DMS153 treated with DMSO at 0.1 percent for 48 hours (cell line): ENCODE data around the gene POTEB2.
"Not testable (repeated sequence)": the region's sequence is repeated elsewhere in the genome, so short reads cannot be mapped to it uniquely, and the experiment has no call there.

ENCODE experiments used
- DNase-seq: peaks from one replicate; lab custom pipeline; 2025; ENCODE audit not compliant: unreplicated experiment; lab: John Stamatoyannopoulos, UW

Gene POTEB2

GRCh38 chr15:20866214-20866613 is at the start of gene POTEB2:
TSS of gene POTEB2 (minus strand) at chr15:20866314. CDS start at chr15:20866281, 33 bp downstream.
- not testable (repeated sequence) for DNase-seq

- not testable (repeated sequence) for DNase-seq
Measured at GRCh38 chr15:20879916-20880315, 13.8 kb upstream of the POTEB2 start.

- DNase-seq = not testable (repeated sequence)
Measured at GRCh38 chr15:20878464-20878863, 12.3 kb upstream of the POTEB2 start.

- DNase-seq = not testable (repeated sequence)
Measured at GRCh38 chr15:20877819-20878218, 11.7 kb upstream of the POTEB2 start.
